GM19043 (cell line): Measurements from ENCODE around the gene RETREG2.
A peak's percentile ranks its signal among the peaks of the same experiment; 100 is the strongest.

Experiments
- ATAC-seq: cut with Tn5 transposase; IDR thresholded peaks from one replicate; pipeline ENCODE4 v1.9.1; 2021; ENCODE audit warnings: low read depth; ENCODE audit not compliant: unreplicated experiment

RETREG2 gene, protein sequence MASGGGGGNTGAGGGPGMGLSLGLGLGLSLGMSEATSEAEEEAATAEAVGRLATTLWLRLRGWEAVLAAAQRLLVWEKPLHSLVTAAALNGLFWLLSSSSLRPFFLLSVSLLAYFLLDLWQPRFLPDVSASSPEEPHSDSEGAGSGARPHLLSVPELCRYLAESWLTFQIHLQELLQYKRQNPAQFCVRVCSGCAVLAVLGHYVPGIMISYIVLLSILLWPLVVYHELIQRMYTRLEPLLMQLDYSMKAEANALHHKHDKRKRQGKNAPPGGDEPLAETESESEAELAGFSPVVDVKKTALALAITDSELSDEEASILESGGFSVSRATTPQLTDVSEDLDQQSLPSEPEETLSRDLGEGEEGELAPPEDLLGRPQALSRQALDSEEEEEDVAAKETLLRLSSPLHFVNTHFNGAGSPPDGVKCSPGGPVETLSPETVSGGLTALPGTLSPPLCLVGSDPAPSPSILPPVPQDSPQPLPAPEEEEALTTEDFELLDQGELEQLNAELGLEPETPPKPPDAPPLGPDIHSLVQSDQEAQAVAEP

DNA sequence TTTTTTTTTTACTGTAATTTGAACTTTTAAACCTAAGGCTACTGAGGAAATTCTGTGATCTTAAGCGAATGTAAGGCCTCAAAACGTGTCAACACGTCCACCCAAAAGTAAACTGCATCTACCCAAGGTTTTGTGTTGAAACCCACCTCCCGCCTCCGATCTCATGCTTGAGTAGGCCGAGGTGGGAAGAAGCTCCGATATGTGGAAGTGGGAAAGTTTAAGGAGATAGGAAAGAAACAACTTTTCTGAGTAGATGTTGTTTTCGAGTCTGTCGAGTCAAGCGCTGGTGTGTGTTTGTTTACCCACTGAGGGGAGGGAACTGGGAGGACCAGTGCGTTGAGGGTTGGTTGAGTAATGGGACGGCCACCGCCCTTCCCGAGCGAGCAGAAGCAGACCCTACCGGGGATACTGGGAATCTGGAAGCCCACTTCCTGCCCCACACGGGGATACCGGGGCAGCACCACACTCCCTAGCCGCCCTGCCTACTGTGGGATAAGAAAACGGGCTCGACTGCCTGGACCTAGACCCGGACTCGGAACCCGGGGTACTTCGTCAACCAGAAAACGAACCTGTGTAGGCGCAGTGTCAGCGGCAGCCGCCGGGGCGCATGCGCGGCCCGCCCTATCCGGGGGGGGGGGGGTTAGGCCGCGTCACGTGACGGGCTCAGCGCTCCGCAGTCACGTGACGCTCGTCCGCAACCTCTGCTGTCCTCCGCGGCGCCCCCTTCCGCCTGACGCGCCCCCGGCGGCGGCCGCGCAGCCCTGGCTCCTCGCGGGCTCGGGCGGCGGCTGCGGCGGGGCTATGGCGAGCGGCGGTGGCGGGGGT lies at the start of gene RETREG2:
TSS of gene RETREG2 (plus strand) at position 724 of the 825 bp plus-strand sequence. CDS start at position 802, 78 bp downstream.
- ATAC-seq, result peak; percentile 33

DNA sequence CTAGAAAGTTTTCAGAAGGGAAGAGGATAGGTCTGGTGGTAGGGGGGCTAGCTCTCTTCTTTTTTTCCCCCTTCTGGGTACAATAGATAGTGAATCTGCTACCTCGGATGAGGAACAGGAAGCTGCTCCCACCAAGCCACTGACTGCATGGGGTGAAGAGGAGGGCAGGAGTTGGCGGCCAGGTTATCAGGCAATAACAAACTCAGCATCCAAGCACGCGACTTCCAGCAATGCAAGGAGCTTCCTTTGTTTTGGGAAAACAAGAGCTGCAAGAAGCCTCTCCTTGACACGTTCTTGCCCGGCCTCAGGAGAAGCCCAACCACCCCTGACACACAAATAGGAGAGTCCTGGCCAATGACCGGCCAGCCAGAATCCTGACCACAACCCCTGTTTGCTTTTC lies 49.7 kb upstream of the RETREG2 start:
- ATAC-seq, result no peak

DNA sequence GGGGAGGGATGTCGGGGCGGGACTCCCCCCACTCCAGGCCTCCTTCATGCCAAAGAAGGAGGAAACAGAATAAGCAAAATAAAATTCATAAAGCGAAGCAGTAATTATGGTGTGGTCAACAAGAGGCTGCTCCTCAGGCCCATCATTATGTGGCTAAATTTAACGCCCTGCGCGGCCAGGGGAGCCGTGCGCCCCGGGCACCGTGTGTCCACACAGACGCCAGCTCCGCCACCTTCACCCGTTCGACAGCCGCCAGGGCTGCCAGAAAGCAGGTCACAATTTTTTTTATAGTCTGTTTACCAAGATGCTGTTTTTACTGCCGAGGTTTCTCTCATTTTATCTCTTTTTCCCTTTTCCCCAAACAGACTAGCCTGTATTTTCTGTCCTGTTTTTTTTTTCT lies 48.5 kb upstream of the RETREG2 start:
- no peak for ATAC-seq

DNA sequence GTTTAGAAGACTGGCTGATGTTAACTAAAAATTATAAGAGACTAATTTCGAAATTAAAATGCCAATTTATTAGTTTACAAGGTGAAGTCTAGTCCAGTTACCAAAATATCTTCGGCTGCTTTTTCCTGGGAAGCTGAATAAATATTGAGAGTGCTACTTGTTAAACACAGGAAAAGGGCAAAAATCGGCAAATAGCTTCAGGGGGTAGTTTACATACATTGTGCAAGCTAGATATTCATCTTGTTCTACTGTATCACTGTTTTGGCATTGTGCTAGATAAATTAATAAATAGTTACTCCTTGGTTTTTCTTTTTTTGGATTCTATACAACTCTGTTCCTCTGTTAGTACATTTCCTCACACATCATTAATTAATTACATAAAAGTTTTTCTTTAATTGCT lies 46.7 kb upstream of the RETREG2 start:
- no peak for ATAC-seq

DNA sequence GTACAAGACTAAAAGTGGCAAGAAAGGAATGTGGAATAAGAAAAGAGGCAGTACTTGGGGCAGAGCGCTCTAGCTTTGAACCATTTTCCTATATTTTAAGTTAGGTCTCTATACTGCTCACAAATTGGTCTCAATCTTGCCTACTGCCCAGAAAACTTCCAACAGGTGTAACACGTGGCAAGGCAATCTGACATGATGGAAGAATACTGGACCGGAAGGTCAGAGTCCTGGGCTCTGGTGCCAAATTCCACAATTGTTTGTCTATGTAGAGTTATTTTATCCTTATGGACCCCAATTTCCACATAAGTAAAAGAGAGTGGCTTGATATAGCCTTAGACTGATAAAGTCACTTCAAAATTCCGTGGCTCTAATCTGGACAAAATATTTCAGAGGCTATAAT lies 46.3 kb upstream of the RETREG2 start:
- ATAC-seq, result no peak

DNA sequence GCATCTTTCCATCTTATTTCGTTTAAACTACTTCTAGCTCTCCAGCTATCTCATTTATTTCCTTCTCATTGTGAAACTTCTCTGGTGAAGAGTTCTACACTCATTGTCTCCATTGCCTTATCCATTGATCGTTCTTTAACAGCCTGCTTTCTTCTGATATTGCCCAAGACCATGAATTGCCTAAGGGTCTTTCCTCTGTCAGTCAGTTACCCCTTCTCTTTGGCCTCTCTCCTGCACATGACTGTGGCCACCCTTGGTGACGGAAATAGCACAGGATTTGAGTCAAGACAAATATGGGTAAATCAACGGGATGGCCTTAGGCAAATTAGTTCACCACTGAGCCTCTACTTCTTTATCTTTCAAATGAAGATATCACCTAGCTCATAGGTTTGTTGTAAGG lies 44.1 kb upstream of the RETREG2 start:
- no peak for ATAC-seq

DNA sequence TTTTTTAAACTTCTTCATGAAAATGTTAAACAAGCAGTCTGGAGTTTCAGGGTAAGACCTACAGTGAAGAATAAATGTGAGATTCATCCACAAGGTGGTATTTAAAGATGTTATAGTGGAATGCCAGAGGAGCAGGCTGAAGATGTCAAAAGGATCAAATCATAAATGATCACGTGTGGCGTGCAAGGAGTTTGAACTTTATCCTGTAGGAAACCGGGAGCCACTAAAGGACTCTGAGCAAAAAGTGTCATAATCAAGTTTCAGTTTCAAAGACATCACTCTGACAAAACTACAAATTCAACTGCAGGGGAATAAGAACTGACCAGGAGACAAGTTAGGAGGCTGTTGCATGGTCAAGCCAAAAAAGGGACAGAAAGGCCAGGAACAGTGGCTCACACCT lies 37.4 kb upstream of the RETREG2 start:
- no peak for ATAC-seq

DNA sequence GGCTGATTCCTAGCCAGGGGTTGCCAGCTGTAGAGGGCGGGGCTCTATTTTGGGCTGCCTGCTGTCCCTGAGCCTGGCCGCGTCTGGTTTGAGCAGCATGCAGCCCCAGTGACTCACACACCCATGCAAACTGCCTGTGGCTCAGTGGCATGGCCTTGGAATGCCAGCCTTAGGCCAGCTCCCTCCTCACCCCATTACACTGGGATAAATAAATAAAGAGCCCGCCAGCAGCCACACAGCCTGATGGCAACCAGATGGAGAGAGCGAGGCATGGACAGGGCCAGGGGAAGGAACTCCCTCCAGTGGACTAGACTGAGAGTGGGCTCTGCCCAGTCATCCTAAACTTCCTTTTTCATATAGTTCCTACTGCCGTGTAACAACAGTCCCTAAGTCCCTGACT lies 35.7 kb upstream of the RETREG2 start:
- no peak for ATAC-seq

DNA sequence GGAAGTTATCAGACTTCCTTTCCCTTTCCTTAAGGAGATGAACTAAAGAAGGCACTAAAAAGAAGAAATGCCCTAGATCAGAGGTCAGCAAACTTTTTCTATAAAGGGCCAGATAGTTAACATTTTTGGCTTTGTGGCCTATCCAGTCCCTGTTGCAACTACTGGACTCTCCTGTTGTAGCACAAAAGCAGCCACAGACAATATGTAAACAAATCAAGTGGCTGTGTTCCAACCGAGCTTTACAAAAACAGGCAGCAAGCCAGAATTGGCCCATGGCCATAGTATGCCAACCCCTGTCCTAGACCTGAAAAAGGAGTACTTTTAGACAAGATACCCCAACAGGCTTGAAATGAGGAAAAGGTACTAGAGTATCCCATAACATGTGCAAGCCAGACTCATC lies 28.4 kb upstream of the RETREG2 start:
- ATAC-seq, result no peak

DNA sequence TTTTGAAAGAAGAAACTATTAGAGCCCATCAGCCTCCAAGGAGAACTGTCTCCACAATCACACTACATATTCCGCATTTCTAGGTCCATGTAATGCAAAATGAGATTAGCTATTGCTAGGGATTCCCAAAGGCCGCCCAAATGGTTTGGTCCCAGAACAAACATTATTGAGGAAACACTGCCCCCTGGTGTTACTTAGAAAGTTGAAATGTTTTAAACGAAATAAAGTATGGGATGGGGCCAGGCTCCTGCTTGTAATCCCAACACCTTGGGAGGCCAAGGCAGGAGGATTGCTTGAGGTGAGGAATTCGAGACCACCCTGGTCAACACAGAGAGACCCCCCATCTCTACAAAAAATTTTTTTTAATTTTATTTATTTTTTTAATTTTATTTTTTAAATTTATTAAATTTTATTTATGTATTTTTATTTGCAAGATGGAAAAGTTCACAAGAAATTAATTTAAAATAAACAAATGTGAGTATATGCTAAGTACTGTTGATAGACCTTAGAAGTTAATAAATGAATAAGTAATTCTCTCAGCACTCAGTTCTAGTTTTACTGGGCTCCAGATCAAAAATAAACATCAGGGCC lies 22.9 kb upstream of the RETREG2 start:
- no peak for ATAC-seq

DNA sequence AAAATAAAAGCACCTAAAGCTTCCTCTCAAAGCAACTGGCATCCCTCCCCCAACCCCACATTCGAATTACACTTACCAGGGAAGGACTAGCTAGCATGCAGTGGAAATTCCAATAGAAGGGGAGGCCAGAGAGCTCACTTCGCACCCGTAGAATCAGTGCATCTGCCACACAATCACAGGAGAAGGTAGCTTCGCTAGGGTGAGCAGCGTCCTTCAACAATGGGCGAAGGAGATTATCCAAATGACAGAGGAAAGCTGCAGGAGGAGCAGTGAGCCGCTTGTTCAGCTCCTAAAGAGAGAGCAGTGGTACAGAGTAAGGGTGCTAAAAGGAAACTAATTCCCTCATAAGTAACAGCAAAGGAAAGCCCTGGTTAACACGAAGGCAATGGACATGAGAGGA lies 20.7 kb upstream of the RETREG2 start:
- no peak for ATAC-seq

DNA sequence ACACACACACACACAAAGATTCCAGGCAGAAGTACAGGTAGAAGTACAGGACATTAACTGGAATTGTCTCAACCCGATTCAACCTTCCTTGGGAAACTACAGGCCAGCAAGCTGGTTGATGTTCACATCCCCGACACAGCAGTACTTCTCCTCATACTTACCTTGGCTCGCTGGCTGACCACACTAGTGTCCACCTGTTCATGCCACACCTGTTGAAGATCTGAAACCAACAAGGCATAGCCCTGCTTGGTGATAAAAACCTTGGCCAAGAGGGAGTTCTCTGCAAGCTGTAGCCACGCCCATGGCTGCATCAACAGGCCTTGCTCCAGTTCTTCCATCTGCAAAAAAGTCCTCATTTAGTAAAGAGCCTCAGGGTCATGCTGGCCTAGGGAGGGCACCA lies 20.1 kb upstream of the RETREG2 start:
- no peak for ATAC-seq

DNA sequence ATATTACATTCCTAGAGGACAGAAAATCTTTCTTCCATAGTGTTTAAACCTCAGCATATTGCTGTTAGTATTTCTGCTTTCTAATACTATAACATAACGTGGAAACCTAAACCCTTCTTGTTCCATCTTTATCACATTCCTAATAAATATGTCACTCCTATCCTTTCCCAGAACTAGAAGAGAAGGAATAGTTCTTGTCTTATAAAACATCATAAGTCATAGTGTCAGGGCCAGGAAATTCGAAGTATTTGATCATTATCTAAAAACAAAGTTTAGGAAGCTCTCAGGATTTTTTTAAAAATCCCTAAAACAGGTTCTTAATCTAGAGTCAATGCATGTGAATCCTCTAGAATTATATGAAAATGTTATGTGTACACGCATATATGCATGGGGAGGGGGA lies 19.5 kb upstream of the RETREG2 start:
- no peak for ATAC-seq

DNA sequence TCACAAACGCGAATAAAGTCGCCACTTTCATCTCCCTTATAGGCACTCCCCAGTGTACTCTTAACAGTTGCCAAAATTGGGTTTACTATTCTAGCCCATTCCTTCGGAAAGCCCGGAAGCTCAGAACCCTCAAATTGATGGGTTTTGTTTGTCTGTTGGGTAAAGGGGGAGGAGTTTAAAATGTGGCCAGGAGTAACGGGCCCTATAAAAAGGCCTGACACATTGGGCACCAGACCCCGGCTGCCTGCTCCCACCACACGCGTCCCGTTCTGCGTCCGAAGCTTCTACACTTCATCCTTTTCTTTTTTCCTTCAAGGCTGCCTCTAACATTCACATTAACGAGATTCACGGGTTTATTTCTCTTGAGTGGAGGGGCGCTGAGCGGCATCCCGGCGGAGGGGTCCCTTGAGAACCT lies 18.3 kb upstream of the RETREG2 start:
- ATAC-seq, result peak; percentile 2

DNA sequence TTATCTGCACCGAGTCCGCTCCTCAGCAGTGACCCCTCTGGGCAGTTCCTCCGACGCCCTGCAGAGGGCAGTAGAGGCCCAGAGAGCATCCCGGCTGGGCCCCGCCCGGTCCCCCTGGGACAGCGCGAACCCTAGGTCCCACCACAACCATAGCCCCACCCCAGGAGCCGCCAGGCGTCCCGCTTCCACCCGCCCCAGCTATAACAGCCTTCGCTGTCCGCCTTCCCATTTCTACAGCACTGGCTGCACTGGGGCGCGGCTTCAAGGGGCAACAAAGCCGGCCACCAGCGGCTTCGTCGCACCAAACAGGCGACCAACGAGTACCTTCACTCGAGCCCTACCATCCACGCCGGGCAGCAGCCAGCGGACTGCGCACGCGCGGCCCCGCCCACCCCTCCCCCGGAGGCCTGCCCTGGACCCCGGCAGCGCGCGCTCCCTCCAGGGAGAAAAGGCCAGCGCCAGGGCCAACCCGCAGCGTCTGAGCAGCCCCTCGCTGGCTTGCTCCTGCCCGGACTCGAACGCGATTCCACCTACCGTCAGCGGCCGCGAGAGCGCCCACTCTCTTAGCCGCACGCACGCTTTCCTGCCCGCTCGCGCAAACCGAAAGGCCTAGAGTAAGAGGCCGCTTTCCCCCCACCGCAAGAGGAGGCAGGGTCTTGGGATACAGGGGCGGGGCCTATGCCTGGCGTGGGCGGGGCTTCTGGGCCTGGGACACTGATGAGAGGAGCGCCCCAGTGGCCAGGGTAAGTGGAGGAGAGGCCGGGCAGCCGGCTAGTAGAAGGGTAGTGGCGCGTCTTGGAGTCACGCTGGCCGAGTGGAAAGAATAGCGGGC lies 17.7 kb upstream of the RETREG2 start, which contains the start of gene NHEJ1:
TSS of gene NHEJ1 (minus strand) at position 630 of the 832 bp plus-strand sequence. CDS start 2,453 bp downstream, outside the sequence.
- ATAC-seq, result peak; percentile 81

DNA sequence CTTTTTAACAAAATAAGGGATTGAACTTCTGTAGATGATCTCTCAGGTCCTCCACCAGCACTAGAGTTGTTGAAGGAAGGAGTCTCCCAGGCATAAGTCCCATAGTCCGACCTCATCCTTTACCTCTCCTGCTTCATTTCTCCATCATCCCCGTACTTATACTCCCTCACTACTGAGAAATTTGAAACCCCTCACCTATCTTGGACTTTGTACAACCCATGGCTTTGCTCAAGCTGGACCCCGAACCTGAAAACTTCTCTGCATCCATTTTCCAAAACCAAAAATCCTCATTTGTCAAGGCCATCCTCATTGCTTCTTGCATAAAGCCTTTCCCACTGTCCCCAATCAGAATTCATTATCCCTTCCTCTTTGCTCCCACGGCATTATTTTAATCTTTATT lies 17.0 kb upstream of the RETREG2 start:
- ATAC-seq, result no peak

DNA sequence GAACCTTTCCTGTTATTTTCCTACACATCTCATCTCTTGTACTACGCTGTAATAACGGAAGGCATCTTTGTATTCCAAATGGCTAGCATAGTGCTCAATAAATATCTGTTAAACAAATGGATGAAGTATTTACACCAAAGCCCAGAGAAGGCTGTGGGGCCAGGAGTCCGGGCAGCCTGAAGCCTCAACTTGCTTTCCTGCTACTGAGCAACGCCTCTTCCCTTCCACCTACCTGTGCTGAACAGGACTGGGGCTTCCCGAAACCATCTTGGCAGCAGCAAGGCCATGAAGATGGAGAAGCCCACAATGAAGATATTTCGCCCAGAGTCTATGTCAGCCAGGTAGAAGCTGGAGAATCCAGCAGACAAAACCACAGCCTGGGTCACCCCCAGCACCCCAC lies 14.9 kb upstream of the RETREG2 start:
- no peak for ATAC-seq

DNA sequence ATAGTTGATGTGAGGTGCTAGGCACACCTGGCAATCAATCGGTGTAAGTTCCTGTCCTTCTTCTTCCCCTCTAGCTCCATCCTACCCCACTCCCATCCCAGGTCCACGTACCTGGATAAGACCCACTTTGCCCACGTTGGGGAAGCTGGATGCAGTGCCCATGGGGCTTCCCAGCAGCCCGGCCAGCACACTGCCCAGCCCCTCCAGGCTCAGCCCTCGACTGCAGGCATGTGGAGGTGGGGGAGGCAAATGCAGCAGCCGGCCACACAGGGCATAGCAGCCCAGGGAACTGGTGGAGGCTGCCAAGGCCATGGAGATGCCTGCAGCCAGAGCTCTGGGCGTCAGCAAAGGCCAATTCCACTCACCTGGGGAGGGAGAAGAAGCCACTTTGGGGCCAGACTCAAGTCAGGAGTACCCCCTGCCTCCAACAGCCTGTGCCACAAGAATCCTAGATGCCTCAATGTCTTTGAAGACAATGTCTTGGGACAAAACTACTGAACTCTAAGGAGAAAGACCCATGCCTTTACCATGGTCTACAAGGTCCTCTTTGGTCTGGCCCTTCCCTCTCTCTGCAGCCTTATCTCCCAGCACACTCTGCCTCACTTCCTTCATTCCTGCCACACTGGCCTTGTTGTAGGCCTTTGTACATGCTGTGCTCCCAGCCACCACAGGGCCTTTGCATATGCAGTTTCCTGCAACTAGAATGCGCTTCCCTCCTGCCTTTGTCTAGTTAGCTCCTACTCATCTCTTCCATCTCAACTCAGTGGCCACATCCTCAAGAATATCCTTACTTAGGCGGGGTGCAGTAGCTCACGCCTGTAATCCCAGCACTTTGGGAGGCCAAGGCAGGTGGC lies 12.8 kb upstream of the RETREG2 start:
- ATAC-seq, result no peak

DNA sequence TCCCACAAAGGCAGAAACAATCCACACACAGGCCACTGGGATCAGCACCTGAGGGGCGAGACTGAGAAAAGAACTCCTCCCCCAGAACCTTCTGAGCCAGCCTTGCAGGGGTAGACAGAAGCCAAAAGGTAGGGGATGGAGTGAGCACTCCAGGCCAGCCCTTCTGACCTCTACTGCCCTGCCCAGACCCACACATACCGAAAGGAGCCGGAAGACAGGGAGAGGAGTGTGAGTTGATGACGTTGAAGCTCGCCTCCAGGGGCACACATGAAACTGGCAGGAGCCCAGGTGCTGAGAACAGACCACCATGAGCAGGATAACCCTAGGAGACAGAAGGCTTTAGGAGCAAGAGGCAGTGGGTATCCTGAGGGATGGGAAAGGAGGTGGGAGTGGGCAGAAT lies 10.1 kb upstream of the RETREG2 start:
- ATAC-seq, result no peak
